Measurements from ENCODE around the gene SLC10A4.
A peak's percentile ranks its signal among the peaks of the same experiment; 100 is the strongest.
"Not testable (repeated sequence)": the region's sequence is repeated elsewhere in the genome, so short reads cannot be mapped to it uniquely, and the experiment has no call there.

The SLC10A4 gene

GRCh38 chr4:48483006-48483776, at the start of gene SLC10A4:
SLC10A4 (plus strand) TSS chr4:48483343; CDS start chr4:48483562, 219 bp downstream.
- DNase-seq: peak; percentile 51

GRCh38 chr4:48436318-48436717, 46.8 kb upstream of the SLC10A4 start:
- no peak for DNase-seq

- no peak for DNase-seq
Measured at GRCh38 chr4:48439988-48440387, 43.2 kb upstream of the SLC10A4 start.

GRCh38 chr4:48440914-48441313, 42.2 kb upstream of the SLC10A4 start:
- DNase-seq: not testable (repeated sequence)

GRCh38 chr4:48445704-48446103, 37.4 kb upstream of the SLC10A4 start:
- DNase-seq: no peak

- DNase-seq: no peak
Measured at GRCh38 chr4:48446642-48447041, 36.5 kb upstream of the SLC10A4 start.

- DNase-seq: no peak
Measured at GRCh38 chr4:48449151-48449550, 34.0 kb upstream of the SLC10A4 start.

- DNase-seq: no peak
Measured at GRCh38 chr4:48450740-48451139, 32.4 kb upstream of the SLC10A4 start.

- DNase-seq: not testable (repeated sequence)
Measured at GRCh38 chr4:48451656-48452055, 31.5 kb upstream of the SLC10A4 start.

GRCh38 chr4:48454591-48454990, 28.6 kb upstream of the SLC10A4 start:
- no peak for DNase-seq

- DNase-seq: no peak
Measured at GRCh38 chr4:48461000-48461399, 22.1 kb upstream of the SLC10A4 start.

- DNase-seq: no peak
Measured at GRCh38 chr4:48462363-48462762, 20.8 kb upstream of the SLC10A4 start.

GRCh38 chr4:48467442-48467841, 15.7 kb upstream of the SLC10A4 start:
- no peak for DNase-seq

- DNase-seq: no peak
Measured at GRCh38 chr4:48467891-48468290, 15.3 kb upstream of the SLC10A4 start.

- DNase-seq: no peak
Measured at GRCh38 chr4:48470137-48470536, 13.0 kb upstream of the SLC10A4 start.

GRCh38 chr4:48470570-48470969, 12.6 kb upstream of the SLC10A4 start:
- DNase-seq: no peak

- no peak for DNase-seq
Measured at GRCh38 chr4:48472794-48473193, 10.3 kb upstream of the SLC10A4 start.

- no peak for DNase-seq
Measured at GRCh38 chr4:48475770-48476169, 7.4 kb upstream of the SLC10A4 start.

GRCh38 chr4:48478273-48478672, 4.9 kb upstream of the SLC10A4 start:
- no peak for DNase-seq

- no peak for DNase-seq
Measured at GRCh38 chr4:48481581-48481980, 1.6 kb upstream of the SLC10A4 start.

- DNase-seq: no peak
Measured at GRCh38 chr4:48483777-48484493, 792 bp downstream of the SLC10A4 start.

GRCh38 chr4:48484494-48485168, 1.5 kb downstream of the SLC10A4 start:
- DNase-seq: no peak

- no peak for DNase-seq
Measured at GRCh38 chr4:48489683-48490011, 6.5 kb downstream of the SLC10A4 start.

All from NCI-H510A (cell line).